Measurements from ENCODE around the gene CNTNAP2. TPM values are rescaled to one million over a fixed set of nuclear protein-coding genes. Genes with fewer than 3 reads are reported as not detected.

The CNTNAP2 gene
- total RNA-seq, 3 donors from 2014 or later (not counting 1 experiment from before 2014, with no cell fraction given) = 0.18 to 1.1 TPM; not detected in 1

DNA sequence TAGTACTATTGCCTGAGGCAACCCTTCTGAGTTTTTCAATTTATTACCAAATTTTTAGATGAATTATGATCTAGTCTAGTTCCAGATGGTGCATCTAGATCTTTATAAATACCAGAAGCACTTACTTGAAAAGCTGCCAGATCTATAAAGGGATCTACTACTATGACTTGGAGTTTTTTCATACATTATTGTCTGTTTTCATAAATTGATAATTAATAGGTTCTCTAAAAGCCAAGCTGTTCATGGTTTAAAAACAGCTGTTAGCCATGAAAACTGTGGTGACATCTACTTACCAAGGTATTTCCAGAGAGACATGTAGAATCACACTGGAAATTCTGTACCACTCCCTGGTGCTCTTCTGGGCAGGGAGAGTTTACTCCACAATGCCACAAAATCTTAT, 1687.4 kb downstream of the CNTNAP2 start:
- no peak for ATAC-seq
- Mint-ChIP-seq H3K36me3 (no peaks in the 10 kb centered on the region), H3K27me3 (ENCODE audit: low read depth in 2 of 2) (no peaks in the 10 kb centered on the region), H3K9me3 (peaks cover 6 to 9% of the 10 kb centered on the region in 2 donors), H3K4me1 (no peaks in the 10 kb centered on the region), H3K27ac (no peak overlapping the region), H3K4me3 (no peak overlapping the region)
- no peak for DNase-seq
- TF ChIP-seq, protein P1, sequence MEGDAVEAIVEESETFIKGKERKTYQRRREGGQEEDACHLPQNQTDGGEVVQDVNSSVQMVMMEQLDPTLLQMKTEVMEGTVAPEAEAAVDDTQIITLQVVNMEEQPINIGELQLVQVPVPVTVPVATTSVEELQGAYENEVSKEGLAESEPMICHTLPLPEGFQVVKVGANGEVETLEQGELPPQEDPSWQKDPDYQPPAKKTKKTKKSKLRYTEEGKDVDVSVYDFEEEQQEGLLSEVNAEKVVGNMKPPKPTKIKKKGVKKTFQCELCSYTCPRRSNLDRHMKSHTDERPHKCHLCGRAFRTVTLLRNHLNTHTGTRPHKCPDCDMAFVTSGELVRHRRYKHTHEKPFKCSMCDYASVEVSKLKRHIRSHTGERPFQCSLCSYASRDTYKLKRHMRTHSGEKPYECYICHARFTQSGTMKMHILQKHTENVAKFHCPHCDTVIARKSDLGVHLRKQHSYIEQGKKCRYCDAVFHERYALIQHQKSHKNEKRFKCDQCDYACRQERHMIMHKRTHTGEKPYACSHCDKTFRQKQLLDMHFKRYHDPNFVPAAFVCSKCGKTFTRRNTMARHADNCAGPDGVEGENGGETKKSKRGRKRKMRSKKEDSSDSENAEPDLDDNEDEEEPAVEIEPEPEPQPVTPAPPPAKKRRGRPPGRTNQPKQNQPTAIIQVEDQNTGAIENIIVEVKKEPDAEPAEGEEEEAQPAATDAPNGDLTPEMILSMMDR (IDR thresholded peaks at IDR 0.05) = no peak
- Histone ChIP-seq H3K9me3 (ENCODE audit: control insufficient read depth, insufficient read depth, low read length) (no peaks in the 10 kb centered on the region), H3K27me3 (ENCODE audit: control insufficient read depth, insufficient read depth, low read length) (no peaks in the 10 kb centered on the region), H3K4me3 (ENCODE audit: low read length) (no peak overlapping the region), H3K27ac (ENCODE audit: low read length) (no peak overlapping the region), H3K36me3 (ENCODE audit: control insufficient read depth, insufficient read depth, low read length) (no peaks in the 10 kb centered on the region), H3K4me1 (ENCODE audit: control insufficient read depth, insufficient read depth, low read length) (no peaks in the 10 kb centered on the region)
- intact Hi-C loops (cut with micrococcal nuclease) = no loop called here

DNA sequence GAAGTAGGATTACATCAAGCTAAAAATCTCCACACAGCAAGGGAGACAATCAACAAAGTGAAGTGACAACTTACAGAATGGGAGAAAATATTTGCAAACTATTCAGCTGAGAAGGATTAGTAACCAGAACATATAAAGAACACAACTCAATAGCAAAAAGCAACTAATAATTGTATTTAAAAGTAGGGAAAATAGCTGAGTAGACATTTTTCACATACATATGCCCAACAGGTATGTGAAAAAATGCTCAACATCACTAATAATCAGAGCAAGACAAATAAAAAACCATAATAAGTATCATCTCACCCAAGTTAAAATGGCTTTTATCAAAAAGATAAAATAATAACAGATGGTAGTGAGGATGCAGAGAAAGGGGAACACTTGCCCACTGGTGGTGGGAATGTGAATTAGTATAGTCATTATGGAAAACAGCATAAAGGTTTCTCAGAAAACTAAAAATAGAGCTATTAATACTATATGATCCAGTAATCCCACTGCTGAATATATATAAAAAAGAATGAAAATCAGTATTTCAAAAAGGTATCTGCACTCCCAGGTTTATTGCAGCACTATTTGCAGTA, 1689.5 kb downstream of the CNTNAP2 start:
- DNase-seq (no peak), ATAC-seq (no peak)
- TF ChIP-seq, protein P1 (IDR thresholded peaks at IDR 0.05) = no peak
- Histone ChIP-seq H3K9me3 (ENCODE audit: control insufficient read depth, insufficient read depth, low read length) (no peaks in the 10 kb centered on the region), H3K4me3 (ENCODE audit: low read length) (no peak overlapping the region), H3K27me3 (ENCODE audit: control insufficient read depth, insufficient read depth, low read length) (no peaks in the 10 kb centered on the region), H3K27ac (ENCODE audit: low read length) (no peak overlapping the region), H3K4me1 (ENCODE audit: control insufficient read depth, insufficient read depth, low read length) (no peaks in the 10 kb centered on the region), H3K36me3 (ENCODE audit: control insufficient read depth, insufficient read depth, low read length) (no peaks in the 10 kb centered on the region)
- intact Hi-C loops (cut with micrococcal nuclease) = no loop called here
- Mint-ChIP-seq H3K36me3 (no peaks in the 10 kb centered on the region), H3K4me1 (no peaks in the 10 kb centered on the region), H3K27ac (no peak overlapping the region), H3K9me3 (peaks cover 7 to 9% of the 10 kb centered on the region in 2 donors), H3K4me3 (no peak overlapping the region), H3K27me3 (ENCODE audit: low read depth in 2 of 2) (no peaks in the 10 kb centered on the region)

DNA sequence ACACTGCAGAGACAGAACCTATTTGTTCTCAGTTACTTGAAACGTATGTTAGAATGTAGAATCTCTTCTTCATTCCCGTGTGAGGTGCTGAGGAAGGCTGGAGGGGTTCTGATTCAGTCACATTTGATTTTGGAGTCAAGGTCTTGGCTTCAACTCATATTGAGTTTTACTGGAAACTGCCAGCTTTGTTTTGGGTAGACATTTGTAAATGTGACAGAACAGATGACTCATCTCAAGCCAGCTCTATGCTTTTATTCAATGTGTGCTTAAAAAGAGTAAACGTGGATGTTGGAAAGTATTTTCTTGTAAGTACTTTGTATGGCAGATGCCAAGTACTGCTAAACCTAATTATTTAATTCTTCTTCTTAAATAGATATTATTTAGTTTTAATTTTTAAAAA, 1693.2 kb downstream of the CNTNAP2 start:
- DNase-seq = no peak
- Mint-ChIP-seq H3K9me3 (peaks cover 11 to 14% of the 10 kb centered on the region in 2 donors), H3K4me1 (no peaks in the 10 kb centered on the region), H3K4me3 (no peak overlapping the region), H3K36me3 (no peaks in the 10 kb centered on the region), H3K27ac (no peak overlapping the region), H3K27me3 (ENCODE audit: low read depth in 2 of 2) (no peaks in the 10 kb centered on the region)
- H3K27ac ChIP-seq (ENCODE audit: low read length) = no peak overlapping the region
- no peaks in the 10 kb centered on the region for H3K4me1 ChIP-seq (ENCODE audit: control insufficient read depth, insufficient read depth, low read length)
- TF ChIP-seq, protein P1 (IDR thresholded peaks at IDR 0.05) = no peak
- intact Hi-C loops (cut with micrococcal nuclease) = no loop called here
- H3K36me3 ChIP-seq (ENCODE audit: control insufficient read depth, insufficient read depth, low read length) = no peaks in the 10 kb centered on the region
- 78% methylated on average over 2 of the region's 3 CpGs for WGBS (ENCODE audit: insufficient coverage)
- no peak for ATAC-seq
- no peaks in the 10 kb centered on the region for H3K27me3 ChIP-seq (ENCODE audit: control insufficient read depth, insufficient read depth, low read length)
- no peaks in the 10 kb centered on the region for H3K9me3 ChIP-seq (ENCODE audit: control insufficient read depth, insufficient read depth, low read length)
- H3K4me3 ChIP-seq (ENCODE audit: low read length) = no peak overlapping the region

DNA sequence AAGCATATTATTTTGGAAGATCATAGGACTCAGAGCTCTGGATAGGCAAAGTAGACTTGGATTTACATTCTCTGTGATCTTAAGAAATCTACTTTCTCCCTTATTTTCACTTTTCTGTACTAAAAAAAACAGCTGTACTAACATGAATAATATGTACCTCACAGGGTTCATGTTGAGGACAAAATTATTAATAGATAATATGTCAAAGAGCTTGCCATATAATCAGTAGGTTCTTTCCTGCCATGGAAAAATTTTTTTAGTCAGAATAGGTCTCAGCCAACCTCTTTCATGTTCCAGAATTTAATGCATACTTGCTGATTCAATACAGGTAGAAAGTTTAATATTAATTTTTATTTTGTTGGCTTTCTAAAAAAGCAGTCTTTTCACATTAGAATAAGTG, 1693.7 kb downstream of the CNTNAP2 start:
- no peak overlapping the region for H3K27ac Mint-ChIP-seq
- no peak overlapping the region for H3K4me3 Mint-ChIP-seq
- H3K4me1 Mint-ChIP-seq = no peaks in the 10 kb centered on the region
- TF ChIP-seq, protein P1 (IDR thresholded peaks at IDR 0.05) = no peak
- H3K36me3 Mint-ChIP-seq = no peaks in the 10 kb centered on the region
- no peak for ATAC-seq
- no peak for DNase-seq
- H3K9me3 ChIP-seq (ENCODE audit: control insufficient read depth, insufficient read depth, low read length) = no peaks in the 10 kb centered on the region
- no peaks in the 10 kb centered on the region for H3K27me3 ChIP-seq (ENCODE audit: control insufficient read depth, insufficient read depth, low read length)
- H3K27me3 Mint-ChIP-seq (ENCODE audit: low read depth in 2 of 2) = no peaks in the 10 kb centered on the region
- H3K4me3 ChIP-seq (ENCODE audit: low read length) = no peak overlapping the region
- H3K9me3 Mint-ChIP-seq = peaks cover 11 to 14% of the 10 kb centered on the region in 2 donors
- intact Hi-C loops (cut with micrococcal nuclease) = no loop called here
- H3K4me1 ChIP-seq (ENCODE audit: control insufficient read depth, insufficient read depth, low read length) = no peaks in the 10 kb centered on the region
- H3K27ac ChIP-seq (ENCODE audit: low read length) = no peak overlapping the region
- no peaks in the 10 kb centered on the region for H3K36me3 ChIP-seq (ENCODE audit: control insufficient read depth, insufficient read depth, low read length)

Data from natural killer cell (primary cell).